A673 (cell line): Measurements from ENCODE around the gene SAMD11. TPM values are rescaled to one million over a fixed set of nuclear protein-coding genes. Genes with fewer than 3 reads are reported as not detected.

Experiments used
- BruUV-seq: library from RNA; stranded (reverse); fragments of 400-500 nt; replicated peaks from 2 replicates; lab custom pipeline; 2021; lab: Mats Ljungman, UMichigan
- CTCF ChIA-PET: fragments of 300-600 bp; sonication (Branson Sonifier 250); formaldehyde crosslinking; loops from one replicate; lab custom pipeline; 2022; ENCODE audit warnings: antibody characterized with exemption; lab: Charles Lee
- POLR2A ChIA-PET: fragments of 300-600 bp; sonication (Branson Sonifier 250); formaldehyde crosslinking; loops from one replicate; lab custom pipeline; 2022; ENCODE audit warnings: antibody characterized with exemption; ENCODE audit not compliant: low non-redundant PET; lab: Charles Lee
- DNase-seq: peaks from one replicate; pipeline ENCODE4 v3.0.0-alpha.2; 2015; ENCODE audit warnings: low spot score
- H3K27ac ChIP-seq: fragments of 200-600 bp; sonication (generic); 2 replicates; pipeline ENCODE4 v1.5.1; 2016; ENCODE audit warnings: mixed run types, low read depth, mild to moderate bottlenecking, mixed read lengths, antibody characterized with exemption, low read length; ENCODE audit not compliant: poor library complexity, severe bottlenecking
- H3K27me3 ChIP-seq: fragments of 200-600 bp; sonication (generic); replicated peaks from 2 replicates; pipeline ENCODE4 v1.6.1; 2017; ENCODE audit warnings: mixed run types, low read depth, mild to moderate bottlenecking, mixed read lengths, antibody characterized with exemption, low read length; ENCODE audit not compliant: insufficient read depth, poor library complexity
- H3K36me3 ChIP-seq: fragments of 200-600 bp; sonication (generic); 2 replicates; pipeline ENCODE4 v1.6.1; 2016; ENCODE audit warnings: mixed run types, mild to moderate bottlenecking, mixed read lengths, antibody characterized with exemption, low read length; ENCODE audit not compliant: insufficient read depth, poor library complexity, severe bottlenecking
- H3K4me1 ChIP-seq: fragments of 200-600 bp; sonication (generic); 2 replicates; pipeline ENCODE4 v1.6.1; 2017; ENCODE audit warnings: mixed run types, mild to moderate bottlenecking, mixed read lengths, antibody characterized with exemption, low read length; ENCODE audit not compliant: insufficient read depth, poor library complexity, severe bottlenecking
- H3K4me3 ChIP-seq: fragments of 200-600 bp; sonication (generic); 2 replicates; pipeline ENCODE4 v1.5.1; 2016; ENCODE audit warnings: low read depth, mixed run types, mild to moderate bottlenecking, mixed read lengths, low read length; ENCODE audit not compliant: poor library complexity, severe bottlenecking
- H3K9me3 ChIP-seq: fragments of 200-600 bp; sonication (generic); 2 replicates; pipeline ENCODE4 v1.6.1; 2016; ENCODE audit warnings: mixed run types, low read depth, mild to moderate bottlenecking, mixed read lengths, antibody characterized with exemption, low read length; ENCODE audit not compliant: poor library complexity, severe bottlenecking
- CTCF ChIP-seq: fragments of 300-800, 200-600 bp; sonication (generic); conservative IDR thresholded peaks from 2 replicates; pipeline ENCODE4 v1.5.1; 2017; ENCODE audit warnings: low read depth, mild to moderate bottlenecking, antibody characterized with exemption, low read length, moderate library complexity, mixed read lengths
- EZH2 ChIP-seq: fragments of 200-600 bp; sonication (generic); IDR thresholded peaks from 2 replicates; pipeline ENCODE4 v1.6.1; 2017; ENCODE audit warnings: borderline replicate concordance, low read depth, mild to moderate bottlenecking, mixed read lengths, antibody characterized with exemption, low read length; ENCODE audit not compliant: poor library complexity, severe bottlenecking
- intact Hi-C: fragments of 100-400 bp; cut with micrococcal nuclease; formaldehyde crosslinking; loops from one replicate; pipeline ENCODE4 v1.10.0; 2022; ENCODE audit not compliant: unreplicated experiment
- total RNA-seq: library from RNA; stranded (reverse); gene quantifications from 2 replicates; pipeline ENCODE4 v1.2.3, GENCODE V29; 2021

Gene SAMD11
- total RNA-seq, 1 experiment from 2014 or later, result 28.4 TPM

DNA sequence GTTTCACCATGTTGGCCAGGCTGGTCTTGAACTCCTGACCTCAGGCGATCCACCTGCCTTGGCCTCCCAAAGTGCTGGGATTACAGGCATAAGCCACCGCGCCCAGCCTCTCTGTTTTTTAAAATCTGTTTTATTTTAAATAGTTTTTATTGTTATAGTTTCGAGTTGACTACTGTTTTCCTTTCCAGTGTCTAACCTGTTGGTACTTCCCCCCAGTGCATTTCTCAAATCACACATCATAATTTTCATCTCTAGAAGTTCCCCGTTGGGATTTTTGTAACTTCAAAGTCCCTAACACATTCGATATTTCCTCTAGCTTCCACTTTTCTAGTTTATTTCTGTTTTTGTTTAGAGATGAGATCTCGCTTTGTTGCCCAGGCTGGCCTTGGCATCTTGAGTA is 68.6 kb downstream of the SAMD11 start:
- intact Hi-C loops, result no loop called here
- BruUV-seq, result no TSS peak

DNA sequence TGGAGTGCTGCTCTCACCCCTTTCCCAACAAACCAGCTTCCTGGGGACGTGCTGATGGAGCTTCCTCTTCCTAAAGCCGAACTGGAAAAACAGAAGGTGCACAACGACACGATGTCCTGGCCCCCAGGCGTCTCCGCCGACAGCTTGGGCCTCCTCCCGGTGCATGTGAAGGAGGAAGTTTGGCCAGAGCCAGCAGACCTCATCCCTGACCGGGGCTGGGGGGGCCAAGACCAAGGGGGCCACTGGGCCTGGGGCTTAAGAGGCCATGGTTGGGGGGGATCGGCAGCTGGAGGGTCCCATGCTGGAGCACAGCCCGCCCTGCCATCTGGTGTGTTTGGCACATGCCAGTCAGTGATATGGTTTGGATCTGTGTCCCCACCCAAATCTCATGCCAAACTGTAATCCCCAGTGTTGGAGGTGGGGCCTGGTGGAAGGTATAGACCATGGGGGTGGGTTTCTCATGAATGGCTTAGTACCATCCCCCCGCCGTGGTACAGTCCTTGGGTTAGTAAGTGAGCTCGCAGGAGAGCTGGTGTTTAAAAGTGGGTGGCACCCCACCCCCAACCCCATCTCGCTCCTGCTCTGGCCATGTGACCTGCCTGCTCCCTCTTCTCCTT is 69.8 kb downstream of the SAMD11 start:
- DNase-seq, result no peak
- no peak overlapping the region for H3K27ac ChIP-seq
- no peaks in the 10 kb centered on the region for H3K4me1 ChIP-seq
- no peak for TF ChIP-seq CTCF
- TF ChIP-seq EZH2, result no peak
- ChIA-PET CTCF (no interaction called here), POLR2A (interaction anchor here (0.6 kb wide), 1 partner anchor 118 kb away, joined by 6 read pairs; no protein-coding TSS in a partner anchor)
- BruUV-seq, result no TSS peak
- H3K4me3 ChIP-seq, result no peak overlapping the region
- H3K27me3 ChIP-seq, result no peaks in the 10 kb centered on the region
- intact Hi-C loops, result no loop called here
- H3K9me3 ChIP-seq, result peaks cover 3% of the 10 kb centered on the region
- H3K36me3 ChIP-seq, result no peaks in the 10 kb centered on the region

More for the DNA sequence above, 68.6 kb downstream of the SAMD11 start:
- no peaks in the 10 kb centered on the region for H3K27me3 ChIP-seq
- H3K27ac ChIP-seq, result no peak overlapping the region
- POLR2A ChIA-PET, result no interaction called here
- no peak overlapping the region for H3K4me3 ChIP-seq
- DNase-seq, result no peak
- H3K4me1 ChIP-seq, result no peaks in the 10 kb centered on the region
- CTCF ChIA-PET, result interaction anchor here (0.8 kb wide), 1 partner anchor 34 kb away, joined by 5 read pairs; no protein-coding TSS in a partner anchor
- H3K9me3 ChIP-seq, result peaks cover 3% of the 10 kb centered on the region
- TF ChIP-seq CTCF (no peak), EZH2 (no peak)
- H3K36me3 ChIP-seq, result no peaks in the 10 kb centered on the region

Other genes with a start within 250 kb of the SAMD11 start
- gene OR4F16, start 237.3 kb upstream of the SAMD11 start, total RNA-seq, result not detected in 2 replicates
- gene NOC2L, start 35.3 kb downstream of the SAMD11 start, total RNA-seq, result 197 and 214 TPM in 2 replicates
- 43.3 and 48.3 TPM in 2 replicates for gene KLHL17, start 36.7 kb downstream of the SAMD11 start, total RNA-seq
- not detected in 2 replicates for gene PLEKHN1, start 42.6 kb downstream of the SAMD11 start, total RNA-seq
- gene PERM1, start 58.2 kb downstream of the SAMD11 start, total RNA-seq, result 0.28 TPM in 1 of 2 replicates, not detected in the other
- 18.5 and 20.8 TPM in 2 replicates for gene HES4, start 76.2 kb downstream of the SAMD11 start, total RNA-seq
- gene ISG15, start 89.6 kb downstream of the SAMD11 start, total RNA-seq, result 45.3 and 55.6 TPM in 2 replicates
- 151 and 164 TPM in 2 replicates for gene AGRN, start 96.2 kb downstream of the SAMD11 start, total RNA-seq
- gene RNF223, start 150.4 kb downstream of the SAMD11 start, total RNA-seq, result not detected in 2 replicates
- gene C1orf159, start 192.2 kb downstream of the SAMD11 start, total RNA-seq, result 26.8 and 28.4 TPM in 2 replicates
- gene TTLL10, start 250.0 kb downstream of the SAMD11 start, total RNA-seq, result not detected in 2 replicates